ENCODE data around the gene PALS1. TPM values are rescaled to one million over a fixed set of nuclear protein-coding genes. Genes with fewer than 3 reads are reported as not detected.
"Not testable (repeated sequence)": the region's sequence is repeated elsewhere in the genome, so short reads cannot be mapped to it uniquely, and the experiment has no call there.

Gene PALS1
- total and polyA plus RNA-seq, 2 experiments from 2014 or later = 15.3 to 36.5 TPM

DNA sequence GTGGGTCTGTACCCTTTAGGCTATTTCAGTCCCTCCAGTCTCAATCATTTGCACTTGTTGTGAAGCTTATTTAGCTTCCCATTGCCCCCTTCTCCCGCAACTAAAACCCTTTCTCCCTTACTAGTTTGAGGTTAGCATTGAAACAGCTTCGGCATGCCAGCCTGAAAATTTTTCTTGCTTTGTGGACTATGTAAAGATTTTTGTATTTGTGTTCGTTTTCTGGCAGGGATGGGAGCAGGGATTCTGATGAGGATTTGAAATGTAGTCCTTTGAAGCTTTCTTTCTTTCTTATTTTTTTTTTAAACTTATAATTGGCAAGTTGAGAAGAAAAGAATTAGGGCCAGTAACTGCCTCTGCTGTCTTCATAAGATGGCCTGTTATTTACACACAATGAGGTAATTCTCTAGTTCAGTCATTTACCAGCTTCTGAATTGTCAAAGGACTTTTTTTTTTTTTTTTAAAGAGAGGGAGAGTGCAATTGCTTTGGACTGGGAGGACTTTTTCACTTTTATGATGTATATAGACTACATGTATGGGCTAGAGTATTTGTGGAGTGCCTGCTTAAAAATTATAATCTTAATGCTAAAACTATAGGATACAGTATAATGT, 29.0 kb downstream of the PALS1 start:
- peaks cover 17% of the 10 kb centered on the region; the same call in 1 of the 2 replicates for H3F3A ChIP-seq (ENCODE audit: insufficient read depth)
- H3K27ac ChIP-seq = peak overlapping the region; percentile 75
- peaks cover 100% of the 10 kb centered on the region for H3K79me2 ChIP-seq (ENCODE audit: insufficient read depth)
- H4K20me1 ChIP-seq (ENCODE audit: insufficient read depth) = no peaks in the 10 kb centered on the region
- peaks cover 27% of the 10 kb centered on the region for H3K4me1 ChIP-seq (ENCODE audit: insufficient read depth)
- no peaks in the 10 kb centered on the region for H3K36me3 ChIP-seq (ENCODE audit: low read depth)
- WGBS, 2 experiments (ENCODE audit: low coverage in 1 of 2, low lambda C conversion rate in 2 of 2, missing lambda C conversion rate in 2 of 2) = 4 to 18% methylated on average over 3 of the region's 3 CpGs
- no peaks in the 10 kb centered on the region for H3K27me3 ChIP-seq (replicated peaks; ENCODE audit: insufficient read depth)
- in situ Hi-C loops (cut with MboI) = loop anchor here (10.0 kb wide), 1 partner anchor 85 kb away; the partner anchor contains the start of gene GARIN2
- no peak overlapping the region for H2AFZ ChIP-seq
- H3K4me3 ChIP-seq = peak overlapping the region; percentile 66
- TF ChIP-seq EZH2 (IDR thresholded peaks at IDR 0.05; ENCODE audit: insufficient read depth, poor library complexity, severe bottlenecking) (no peak), EZH2phosphoT487 (IDR thresholded peaks at IDR 0.05; ENCODE audit: insufficient read depth, low read depth) (no peak)
- no peaks in the 10 kb centered on the region for H3K9me3 ChIP-seq (ENCODE audit: low read depth)
- H3K4me2 ChIP-seq (ENCODE audit: unreplicated experiment) = peak overlapping the region; percentile 82
- peak overlapping the region; percentile 73 for H3K9ac ChIP-seq
- no peaks in the 10 kb centered on the region for H3K9me2 ChIP-seq (ENCODE audit: insufficient read depth)
- peak; percentile 45 for DNase-seq

DNA sequence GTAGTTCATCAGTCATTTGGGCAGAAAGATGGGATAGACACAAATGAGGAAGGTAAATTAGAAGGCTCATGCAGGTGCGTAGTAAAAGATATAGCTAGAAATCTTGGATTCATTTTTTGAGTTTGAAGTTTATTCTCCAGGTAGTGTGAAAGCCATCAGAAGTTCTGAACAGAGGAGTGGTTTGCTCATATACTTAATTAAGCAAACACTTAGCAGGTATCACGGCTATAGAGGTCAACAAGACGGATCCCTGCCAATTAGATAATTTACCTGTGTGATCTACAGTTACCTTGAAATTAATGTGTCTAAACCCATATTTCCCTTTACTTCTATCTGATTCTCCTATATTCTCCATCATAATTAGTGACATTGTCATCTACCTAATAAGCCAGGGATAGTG, 29.7 kb downstream of the PALS1 start:
- peaks cover 100% of the 10 kb centered on the region for H3K79me2 ChIP-seq (ENCODE audit: insufficient read depth)
- H2AFZ ChIP-seq = no peak overlapping the region
- TF ChIP-seq EZH2phosphoT487 (IDR thresholded peaks at IDR 0.05; ENCODE audit: insufficient read depth, low read depth) = no peak
- no peak for TF ChIP-seq EZH2 (IDR thresholded peaks at IDR 0.05; ENCODE audit: insufficient read depth, poor library complexity, severe bottlenecking)
- 90 to 97% methylated on average over 3 of the region's 3 CpGs for WGBS, 2 experiments (ENCODE audit: low coverage in 1 of 2, low lambda C conversion rate in 2 of 2, missing lambda C conversion rate in 2 of 2)
- in situ Hi-C loops (cut with MboI) = loop anchor here (10.0 kb wide), 1 partner anchor 86 kb away; the partner anchor contains the start of gene GARIN2
- peak overlapping the region; percentile 82 for H3K4me2 ChIP-seq (ENCODE audit: unreplicated experiment)
- peak overlapping the region; percentile 73; the same call in 1 of the 2 replicates for H3K9ac ChIP-seq
- H3K4me1 ChIP-seq (ENCODE audit: insufficient read depth) = peaks cover 27% of the 10 kb centered on the region
- no peaks in the 10 kb centered on the region for H3K36me3 ChIP-seq (ENCODE audit: low read depth)
- peaks cover 16% of the 10 kb centered on the region; the same call in 1 of the 2 replicates for H3F3A ChIP-seq (ENCODE audit: insufficient read depth)
- H3K9me3 ChIP-seq (ENCODE audit: low read depth) = no peaks in the 10 kb centered on the region
- H3K9me2 ChIP-seq (ENCODE audit: insufficient read depth) = no peaks in the 10 kb centered on the region
- peak overlapping the region; percentile 75; the same call in 1 of the 2 replicates for H3K27ac ChIP-seq
- H4K20me1 ChIP-seq (ENCODE audit: insufficient read depth) = 0 out of 2 replicates have a peak, but pooled peaks cover 2% of the 10 kb centered on the region
- DNase-seq = no peak
- no peak overlapping the region for H3K4me3 ChIP-seq
- H3K27me3 ChIP-seq (replicated peaks; ENCODE audit: insufficient read depth) = no peaks in the 10 kb centered on the region

DNA sequence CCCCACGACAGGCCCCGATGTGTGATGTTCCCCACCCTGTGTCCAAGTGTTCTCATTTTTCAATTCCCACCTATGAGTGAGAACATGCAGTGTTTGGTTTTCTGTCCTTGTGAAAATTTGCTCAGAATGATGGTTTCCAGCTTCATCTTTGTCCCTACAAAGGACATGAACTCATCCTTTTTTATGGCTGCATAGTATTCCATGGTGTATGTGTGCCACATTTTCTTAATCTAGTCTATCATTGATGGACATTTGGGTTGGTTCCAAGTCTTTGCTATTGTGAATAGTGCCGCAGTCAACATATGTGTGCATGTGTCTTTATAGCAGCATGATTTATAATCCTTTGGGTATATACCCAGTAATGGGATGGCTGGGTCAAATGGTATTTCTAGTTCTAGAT, 32.0 kb downstream of the PALS1 start:
- not testable (repeated sequence) for H4K20me1 ChIP-seq (ENCODE audit: insufficient read depth); H3K4me3 ChIP-seq; H3K9ac ChIP-seq; H3K9me3 ChIP-seq (ENCODE audit: low read depth); H3K4me2 ChIP-seq (ENCODE audit: unreplicated experiment); H2AFZ ChIP-seq; H3K27me3 ChIP-seq (replicated peaks; ENCODE audit: insufficient read depth); H3K27ac ChIP-seq; DNase-seq; H3K9me2 ChIP-seq (ENCODE audit: insufficient read depth); H3K36me3 ChIP-seq (ENCODE audit: low read depth)
- H3F3A ChIP-seq (ENCODE audit: insufficient read depth) = peaks cover 16% of the 10 kb centered on the region; the same call in 1 of the 2 replicates
- peaks cover 25% of the 10 kb centered on the region for H3K4me1 ChIP-seq (ENCODE audit: insufficient read depth)
- in situ Hi-C loops (cut with MboI) = loop anchor here (10.0 kb wide), 1 partner anchor 88 kb away; the partner anchor contains the start of gene GARIN2
- WGBS, 2 experiments (ENCODE audit: low coverage in 1 of 2, low lambda C conversion rate in 2 of 2, missing lambda C conversion rate in 2 of 2) = 96 to 98% methylated on average over 3 of the region's 3 CpGs
- H3K79me2 ChIP-seq (ENCODE audit: insufficient read depth) = peaks cover 100% of the 10 kb centered on the region

DNA sequence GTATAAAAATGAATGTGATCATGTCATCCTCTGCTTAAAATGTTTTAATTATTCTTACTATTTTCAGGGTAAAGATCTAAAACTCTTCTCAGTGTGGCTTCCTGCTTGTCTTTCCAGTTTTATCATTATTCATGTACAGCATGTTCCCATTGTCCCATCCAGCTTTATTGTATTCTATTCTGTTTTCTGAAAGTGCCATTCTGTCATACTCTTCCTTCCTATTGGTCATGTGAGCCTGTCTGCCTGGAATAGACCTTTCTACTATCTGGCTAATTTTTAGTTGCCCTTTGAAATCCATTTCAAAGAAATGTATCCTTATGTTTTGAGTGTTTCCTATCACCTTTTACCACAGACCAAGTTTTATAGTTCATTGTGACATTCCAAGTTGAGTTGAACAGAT, 34.9 kb downstream of the PALS1 start:
- H2AFZ ChIP-seq = no peak overlapping the region
- H3K9ac ChIP-seq = no peak overlapping the region
- H3K79me2 ChIP-seq (ENCODE audit: insufficient read depth) = peaks cover 97% of the 10 kb centered on the region
- 0 out of 2 replicates have a peak, but pooled peaks cover 3% of the 10 kb centered on the region for H3K36me3 ChIP-seq (ENCODE audit: low read depth)
- no peak overlapping the region for H3K4me2 ChIP-seq (ENCODE audit: unreplicated experiment)
- no peak overlapping the region for H3K27ac ChIP-seq
- no peak for DNase-seq
- H3F3A ChIP-seq (ENCODE audit: insufficient read depth) = 0 out of 2 replicates have a peak, but pooled peaks cover 3% of the 10 kb centered on the region
- 0 out of 2 replicates have a peak, but pooled peaks cover 7% of the 10 kb centered on the region for H4K20me1 ChIP-seq (ENCODE audit: insufficient read depth)
- TF ChIP-seq EZH2 (IDR thresholded peaks at IDR 0.05; ENCODE audit: insufficient read depth, poor library complexity, severe bottlenecking) = no peak
- no peak for TF ChIP-seq EZH2phosphoT487 (IDR thresholded peaks at IDR 0.05; ENCODE audit: insufficient read depth, low read depth)
- no peaks in the 10 kb centered on the region; the same call in 1 of the 2 replicates for H3K9me2 ChIP-seq (ENCODE audit: insufficient read depth)
- no peaks in the 10 kb centered on the region for H3K27me3 ChIP-seq (replicated peaks; ENCODE audit: insufficient read depth)
- H3K9me3 ChIP-seq (ENCODE audit: low read depth) = no peaks in the 10 kb centered on the region
- H3K4me1 ChIP-seq (ENCODE audit: insufficient read depth) = no peaks in the 10 kb centered on the region
- H3K4me3 ChIP-seq = no peak overlapping the region
- in situ Hi-C loops (cut with MboI) = loop anchor here (10.0 to 25.0 kb wide), 2 partner anchors 91 to 639 kb away; partner anchors contain the start of gene GARIN2
